Measurements from ENCODE around the gene GIGYF2. TPM values are rescaled to one million over a fixed set of nuclear protein-coding genes. Genes with fewer than 3 reads are reported as not detected.
"Not testable (repeated sequence)": the region's sequence is repeated elsewhere in the genome, so short reads cannot be mapped to it uniquely, and the experiment has no call there.

The GIGYF2 gene
- total and polyA plus RNA-seq, 3 experiments from 2014 or later, result 27.2 to 55.8 (median 54.7) TPM

GRCh38 chr2:232897598-232898408, 200.7 kb downstream of the GIGYF2 start:
- Histone ChIP-seq H3K9me3 (ENCODE audit: low read length) (no peaks in the 10 kb centered on the region), H3K4me1 (ENCODE audit: insufficient read depth, low read length) (no peaks in the 10 kb centered on the region), H3K36me3 (ENCODE audit: insufficient read depth, low read length) (no peaks in the 10 kb centered on the region), H3K27me3 (ENCODE audit: insufficient read depth, low read length, poor library complexity, severe bottlenecking) (no peaks in the 10 kb centered on the region), H3K4me3 (ENCODE audit: low read length) (no peak overlapping the region), H3K27ac (ENCODE audit: low read depth, low read length) (no peak overlapping the region)
- peaks cover 0 to 4% of the 10 kb centered on the region in 2 donors for H3K27me3 Mint-ChIP-seq
- POLR2A ChIA-PET, result no interaction called here
- no peaks in the 10 kb centered on the region for H3K9me3 Mint-ChIP-seq
- H3K36me3 Mint-ChIP-seq, result no peaks in the 10 kb centered on the region
- H3K4me3 Mint-ChIP-seq, result no peak overlapping the region
- no peaks in the 10 kb centered on the region for H3K4me1 Mint-ChIP-seq
- no peak for DNase-seq
- H3K27ac Mint-ChIP-seq, result no peak overlapping the region
- CTCF ChIA-PET, result no interaction called here

DNA sequence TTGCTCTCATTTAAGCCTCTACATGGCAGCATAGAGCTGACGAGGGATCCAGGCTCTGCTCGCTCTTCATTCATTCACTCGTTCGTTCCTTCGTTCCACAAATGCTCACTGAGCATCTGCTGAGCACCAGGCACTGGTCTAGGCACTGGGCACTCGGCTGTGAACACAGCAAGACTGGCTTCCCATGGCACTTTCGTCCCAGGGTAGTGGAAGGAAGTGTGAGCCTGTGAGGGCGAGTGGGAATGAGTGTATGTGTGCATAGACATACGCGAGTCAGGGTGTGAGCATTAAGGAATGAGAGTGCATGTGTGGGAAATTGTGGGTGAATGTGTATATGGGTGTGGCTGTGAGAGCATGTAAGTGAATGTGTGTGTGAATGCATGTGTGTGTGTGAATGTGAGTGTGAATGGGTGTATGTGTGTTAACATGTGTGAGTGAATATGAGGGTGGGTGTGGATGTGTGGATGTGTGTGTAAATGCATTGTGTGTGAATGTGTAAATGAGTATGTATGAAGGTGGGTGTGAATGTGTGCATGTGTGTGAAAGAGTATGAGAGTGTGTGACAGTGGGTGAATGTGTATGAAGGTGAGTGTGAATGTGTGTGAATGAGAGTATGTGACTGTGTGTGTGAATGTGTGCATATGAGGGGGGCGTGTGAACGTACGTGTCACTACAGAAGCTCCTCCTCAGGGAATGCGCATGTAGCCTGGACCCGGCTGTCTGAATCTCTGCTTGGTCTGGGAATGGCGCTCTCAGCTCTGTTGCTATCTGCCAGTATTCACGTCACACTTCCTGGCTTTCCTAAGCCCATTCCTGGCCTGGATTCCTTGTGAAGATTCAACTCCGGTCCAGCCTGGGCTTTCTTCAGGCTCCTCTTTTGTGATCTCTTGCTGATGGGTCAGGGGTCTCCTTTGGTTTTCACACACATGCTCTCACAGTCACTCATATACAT, 201.7 kb downstream of the GIGYF2 start:
- no peaks in the 10 kb centered on the region for H3K4me1 Mint-ChIP-seq
- no peak overlapping the region for H3K4me3 Mint-ChIP-seq
- CTCF ChIA-PET, result no interaction called here

GRCh38 chr2:232900811-232901735, 203.9 kb downstream of the GIGYF2 start:
- DNase-seq, result no peak
- peaks cover 3% of the 10 kb centered on the region in 2 donors for H3K27me3 Mint-ChIP-seq
- no peaks in the 10 kb centered on the region for H3K36me3 ChIP-seq (ENCODE audit: insufficient read depth, low read length)
- no peaks in the 10 kb centered on the region for H3K36me3 Mint-ChIP-seq
- ChIA-PET POLR2A (no interaction called here), CTCF (no interaction called here)
- no peaks in the 10 kb centered on the region for H3K9me3 ChIP-seq (ENCODE audit: low read length)
- no peaks in the 10 kb centered on the region for H3K4me1 ChIP-seq (ENCODE audit: insufficient read depth, low read length)
- no peak overlapping the region for H3K4me3 Mint-ChIP-seq
- no peaks in the 10 kb centered on the region for H3K4me1 Mint-ChIP-seq
- no peak overlapping the region for H3K4me3 ChIP-seq (ENCODE audit: low read length)
- H3K9me3 Mint-ChIP-seq, result no peaks in the 10 kb centered on the region
- no peak overlapping the region for H3K27ac Mint-ChIP-seq
- H3K27ac ChIP-seq (ENCODE audit: low read depth, low read length), result no peak overlapping the region
- H3K27me3 ChIP-seq (ENCODE audit: insufficient read depth, low read length, poor library complexity, severe bottlenecking), result no peaks in the 10 kb centered on the region

More for the DNA sequence above, 201.7 kb downstream of the GIGYF2 start:
- POLR2A ChIA-PET, result no interaction called here
- no peaks in the 10 kb centered on the region for H3K36me3 Mint-ChIP-seq
- no peak for DNase-seq
- Histone ChIP-seq H3K27me3 (ENCODE audit: insufficient read depth, low read length, poor library complexity, severe bottlenecking) (no peaks in the 10 kb centered on the region), H3K4me3 (ENCODE audit: low read length) (no peak overlapping the region), H3K4me1 (ENCODE audit: insufficient read depth, low read length) (no peaks in the 10 kb centered on the region), H3K9me3 (ENCODE audit: low read length) (no peaks in the 10 kb centered on the region), H3K27ac (ENCODE audit: low read depth, low read length) (no peak overlapping the region), H3K36me3 (ENCODE audit: insufficient read depth, low read length) (no peaks in the 10 kb centered on the region)
- no peaks in the 10 kb centered on the region for H3K9me3 Mint-ChIP-seq
- H3K27me3 Mint-ChIP-seq, result peaks cover 0 to 3% of the 10 kb centered on the region in 2 donors
- no peak overlapping the region for H3K27ac Mint-ChIP-seq

DNA sequence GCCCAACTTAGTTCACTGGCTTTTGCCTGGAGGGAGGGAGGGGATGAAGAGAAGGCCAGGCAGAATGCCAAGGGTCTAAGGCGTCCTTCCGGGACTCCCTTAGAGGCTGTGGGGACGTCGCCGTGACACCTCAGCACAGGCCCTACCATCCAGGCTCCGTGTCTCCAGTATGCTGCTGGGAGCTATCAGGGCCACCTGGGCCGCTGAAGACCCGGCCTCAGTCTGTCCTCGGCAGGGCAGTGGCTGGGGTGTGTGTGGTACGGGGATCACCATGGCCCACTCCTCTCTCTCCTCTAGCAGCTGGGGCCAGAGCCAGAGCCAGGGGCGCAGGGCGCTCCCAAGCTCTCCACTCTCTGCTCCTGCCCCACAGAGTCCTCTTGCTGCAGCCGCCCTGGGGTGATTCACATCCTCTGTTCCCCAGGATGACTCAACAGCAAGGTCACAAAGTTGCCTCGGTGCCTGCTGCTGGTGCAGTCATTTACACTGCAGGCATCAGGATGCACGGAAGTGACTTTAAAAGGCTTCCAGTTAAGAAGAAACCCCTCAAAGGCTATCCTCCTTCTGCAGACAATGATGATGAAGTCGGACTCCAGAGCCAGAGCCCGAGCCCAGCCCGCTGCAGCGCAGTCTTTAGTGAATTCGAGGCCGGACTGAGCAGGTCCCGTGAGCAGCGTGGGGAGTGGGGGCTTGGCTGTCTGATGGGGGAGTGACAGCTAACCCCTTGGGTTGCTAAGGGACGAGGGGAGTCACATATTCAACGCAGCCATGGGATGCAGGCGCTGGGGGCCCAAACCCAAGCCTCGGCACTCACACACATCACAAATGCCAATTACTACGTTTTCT, 204.8 kb downstream of the GIGYF2 start:
- no peaks in the 10 kb centered on the region for H3K9me3 Mint-ChIP-seq
- H3K36me3 Mint-ChIP-seq, result no peaks in the 10 kb centered on the region
- Histone ChIP-seq H3K4me1 (ENCODE audit: insufficient read depth, low read length) (no peaks in the 10 kb centered on the region), H3K27me3 (ENCODE audit: insufficient read depth, low read length, poor library complexity, severe bottlenecking) (no peaks in the 10 kb centered on the region), H3K36me3 (ENCODE audit: insufficient read depth, low read length) (no peaks in the 10 kb centered on the region), H3K27ac (ENCODE audit: low read depth, low read length) (no peak overlapping the region), H3K9me3 (ENCODE audit: low read length) (no peaks in the 10 kb centered on the region), H3K4me3 (ENCODE audit: low read length) (no peak overlapping the region)
- CTCF ChIA-PET, result no interaction called here
- DNase-seq, result no peak
- peak overlapping the region in 1 of 8 donors; percentile 83 for H3K27ac Mint-ChIP-seq
- POLR2A ChIA-PET, result no interaction called here
- H3K27me3 Mint-ChIP-seq, result peaks cover 3% of the 10 kb centered on the region in 2 donors
- H3K4me3 Mint-ChIP-seq, result no peak overlapping the region
- no peaks in the 10 kb centered on the region for H3K4me1 Mint-ChIP-seq

DNA sequence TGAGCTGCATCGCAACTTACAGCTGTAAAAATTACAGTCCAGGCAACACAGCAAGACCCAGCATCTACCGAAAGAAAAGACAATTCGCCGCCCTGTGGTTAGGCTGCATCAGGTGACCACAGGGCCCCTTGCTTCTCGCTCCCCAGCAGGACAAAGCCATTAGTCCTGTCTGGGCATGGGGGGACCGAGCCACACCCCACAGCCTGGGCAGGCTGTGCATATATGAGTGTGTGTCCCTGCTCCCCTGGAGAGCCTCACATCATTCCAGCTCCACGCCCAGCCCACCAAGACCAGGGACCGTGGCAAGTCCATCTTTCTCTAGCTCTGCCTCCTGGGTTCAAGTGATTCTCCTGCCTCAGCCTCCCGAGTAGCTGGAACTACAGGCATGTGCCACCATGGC, 206.9 kb downstream of the GIGYF2 start:
- Histone ChIP-seq H3K4me3 (ENCODE audit: low read length) (no peak overlapping the region), H3K36me3 (ENCODE audit: insufficient read depth, low read length) (no peaks in the 10 kb centered on the region), H3K27me3 (ENCODE audit: insufficient read depth, low read length, poor library complexity, severe bottlenecking) (no peaks in the 10 kb centered on the region), H3K27ac (ENCODE audit: low read depth, low read length) (no peak overlapping the region), H3K9me3 (ENCODE audit: low read length) (no peaks in the 10 kb centered on the region), H3K4me1 (ENCODE audit: insufficient read depth, low read length) (no peaks in the 10 kb centered on the region)
- Mint-ChIP-seq H3K36me3 (no peaks in the 10 kb centered on the region), H3K4me3 (no peak overlapping the region), H3K27me3 (peaks cover 3 to 7% of the 10 kb centered on the region in 2 donors), H3K27ac (no peak overlapping the region), H3K9me3 (no peaks in the 10 kb centered on the region), H3K4me1 (no peaks in the 10 kb centered on the region)
- CTCF ChIA-PET, result no interaction called here
- POLR2A ChIA-PET, result no interaction called here
- DNase-seq, result no peak

DNA sequence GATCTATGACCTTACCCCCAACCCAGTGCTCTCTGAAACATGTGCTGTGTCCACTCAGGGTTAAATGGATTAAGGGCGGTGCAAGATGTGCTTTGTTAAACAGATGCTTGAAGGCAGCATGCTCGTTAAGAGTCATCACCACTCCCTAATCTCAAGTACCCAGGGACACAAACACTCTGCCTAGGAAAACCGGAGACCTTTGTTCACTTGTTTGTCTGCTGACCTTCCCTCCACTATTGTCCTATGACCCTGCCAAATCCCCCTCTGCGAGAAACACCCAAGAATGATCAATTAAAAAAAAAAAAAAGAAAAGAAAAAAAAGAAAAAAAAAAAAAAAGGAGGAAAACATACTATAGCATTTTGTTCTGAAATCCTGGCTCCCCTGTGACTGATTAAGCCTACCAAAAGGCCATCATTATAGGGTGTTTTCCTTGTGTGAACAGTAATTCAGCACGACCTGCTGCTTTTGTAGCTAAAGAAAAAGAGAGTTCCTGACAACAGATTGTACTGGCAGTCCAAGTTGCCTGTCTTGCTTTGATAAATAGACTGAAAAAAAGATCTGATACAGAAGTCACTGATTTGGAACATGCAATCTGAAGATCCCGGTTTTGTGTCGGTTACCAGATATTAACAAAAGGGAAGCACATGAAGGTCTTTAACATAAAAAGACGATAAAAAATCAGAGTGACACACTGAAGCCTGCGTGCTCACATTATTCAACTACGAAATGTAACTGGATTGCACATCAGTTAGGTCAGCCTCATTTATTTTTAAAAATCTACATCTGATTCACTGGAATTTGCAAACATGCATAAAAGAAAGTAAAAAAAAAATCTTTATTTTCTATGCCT, 210.0 kb downstream of the GIGYF2 start:
- H3K9me3 ChIP-seq (ENCODE audit: low read length); H3K27me3 ChIP-seq (ENCODE audit: insufficient read depth, low read length, poor library complexity, severe bottlenecking); H3K36me3 Mint-ChIP-seq; H3K27ac Mint-ChIP-seq; H3K4me3 Mint-ChIP-seq; H3K27ac ChIP-seq (ENCODE audit: low read depth, low read length); CTCF ChIA-PET; POLR2A ChIA-PET; H3K4me1 Mint-ChIP-seq; H3K36me3 ChIP-seq (ENCODE audit: insufficient read depth, low read length); H3K4me1 ChIP-seq (ENCODE audit: insufficient read depth, low read length); H3K4me3 ChIP-seq (ENCODE audit: low read length); DNase-seq: not testable (repeated sequence)
- Mint-ChIP-seq H3K27me3 (peaks cover 3 to 33% of the 10 kb centered on the region in 2 donors), H3K9me3 (peaks cover 7 to 15% (median 14%) of the 10 kb centered on the region in 5 donors)

- Mint-ChIP-seq H3K9me3 (peaks cover 10 to 20% (median 19%) of the 10 kb centered on the region in 5 donors), H3K27me3 (peaks cover 3 to 38% of the 10 kb centered on the region in 2 donors)
- H3K27ac ChIP-seq (ENCODE audit: low read depth, low read length); H3K27ac Mint-ChIP-seq; H3K36me3 Mint-ChIP-seq; DNase-seq; H3K36me3 ChIP-seq (ENCODE audit: insufficient read depth, low read length); H3K4me3 ChIP-seq (ENCODE audit: low read length); H3K4me1 ChIP-seq (ENCODE audit: insufficient read depth, low read length); H3K9me3 ChIP-seq (ENCODE audit: low read length); POLR2A ChIA-PET; H3K4me1 Mint-ChIP-seq; H3K27me3 ChIP-seq (ENCODE audit: insufficient read depth, low read length, poor library complexity, severe bottlenecking); CTCF ChIA-PET; H3K4me3 Mint-ChIP-seq: not testable (repeated sequence)
These were observed 210.6 kb downstream of the GIGYF2 start for GRCh38 chr2:232907718-232908085.

Measured in CD8-positive, alpha-beta memory T cell (primary cell).